T-helper 17 cell (primary cell): Measurements from ENCODE around the gene CAPN14. TPM values are rescaled to one million over a fixed set of nuclear protein-coding genes. Genes with fewer than 3 reads are reported as not detected.

Source experiments
- ATAC-seq: fragments of 150-1000 bp; cut with Tn5 transposase; 2 replicates; pipeline ENCODE4 v1.10.0; 2021; ENCODE audit warnings: mild to moderate bottlenecking, moderate library complexity
- DNase-seq, 3 donors: peaks; one replicate each; pipeline versions ENCODE4 v3.0.0 to v3.0.0-alpha.2; 2020 to 2021
- H3K9me3 ChIP-seq: one replicate; pipeline ENCODE4 v1.7.0; 2013; ENCODE audit warnings: low read length, mild to moderate bottlenecking; ENCODE audit not compliant: control insufficient read depth, poor library complexity, severe bottlenecking
- H3K27ac Mint-ChIP-seq: one replicate; pipeline ENCODE4 v1.8.0; 2022; ENCODE audit warnings: mild to moderate bottlenecking, moderate library complexity, mixed read lengths
- H3K27me3 Mint-ChIP-seq: one replicate; pipeline ENCODE4 v1.8.0; 2022; ENCODE audit warnings: mixed read lengths
- H3K36me3 Mint-ChIP-seq: one replicate; pipeline ENCODE4 v1.8.0; 2022; ENCODE audit warnings: low read depth, mixed read lengths
- H3K4me1 Mint-ChIP-seq: one replicate; pipeline ENCODE4 v1.8.0; 2022; ENCODE audit warnings: mild to moderate bottlenecking, mixed read lengths
- H3K4me3 Mint-ChIP-seq: one replicate; pipeline ENCODE4 v1.8.0; 2022; ENCODE audit warnings: mild to moderate bottlenecking, moderate library complexity, mixed read lengths
- total RNA-seq, 4 donors: library from RNA in 2 of 4; stranded (reverse) in 2 of 4; gene quantifications; one replicate each; pipeline ENCODE4 v1.2.3 and lab custom pipeline; 2022 to 2026

The CAPN14 gene
- total RNA-seq, 2 donors from 2014 or later: 0.18 to 0.65 TPM

DNA sequence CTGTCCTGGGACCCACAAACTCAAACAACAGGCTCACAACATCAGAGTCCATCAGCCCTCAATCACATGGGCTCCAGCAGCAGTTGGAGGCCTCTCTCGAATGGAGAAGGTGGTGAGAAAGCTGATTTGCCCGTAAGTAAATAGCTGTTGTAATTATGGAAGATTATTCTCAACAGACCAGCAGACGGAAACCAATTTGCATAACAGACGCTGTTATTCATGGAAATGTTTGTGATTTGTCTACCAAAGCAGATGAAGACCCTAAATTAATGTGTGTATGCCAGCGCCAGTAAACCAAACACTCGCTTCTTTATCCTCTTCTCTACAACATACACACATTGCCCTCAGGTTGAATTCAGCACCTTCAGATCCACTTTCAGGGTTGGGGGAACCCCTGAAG lies 55.7 kb downstream of the CAPN14 start:
- H3K4me3 Mint-ChIP-seq: no peak overlapping the region
- H3K9me3 ChIP-seq: no peaks in the 10 kb centered on the region
- no peak overlapping the region for H3K27ac Mint-ChIP-seq
- H3K4me1 Mint-ChIP-seq: peaks cover 3% of the 10 kb centered on the region
- no peak for ATAC-seq
- H3K27me3 Mint-ChIP-seq: peaks cover 35% of the 10 kb centered on the region
- no peaks in the 10 kb centered on the region for H3K36me3 Mint-ChIP-seq
- no peak for DNase-seq

DNA sequence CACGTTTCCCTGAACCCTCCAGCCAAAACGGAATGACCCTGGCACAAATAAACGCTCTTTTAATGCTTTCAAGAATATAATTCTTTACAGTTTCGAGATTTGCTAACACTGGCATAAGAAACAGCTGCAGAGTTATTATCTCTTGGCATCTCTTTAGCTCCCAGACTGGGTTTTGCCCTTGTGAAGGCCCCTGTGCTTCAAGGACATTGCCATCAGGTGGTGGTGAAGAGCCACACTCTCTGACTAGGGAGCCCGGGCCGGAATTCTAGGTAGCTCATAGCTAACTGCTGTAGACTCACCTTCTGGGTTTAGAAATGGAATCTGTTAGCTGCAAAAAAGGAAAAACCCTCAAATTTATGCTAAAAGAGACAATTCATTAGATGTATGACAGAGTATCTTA lies 65.8 kb downstream of the CAPN14 start:
- Mint-ChIP-seq H3K27me3 (peaks cover 40% of the 10 kb centered on the region), H3K27ac (no peak overlapping the region), H3K36me3 (no peaks in the 10 kb centered on the region), H3K4me3 (no peak overlapping the region), H3K4me1 (no peaks in the 10 kb centered on the region)
- no peak for ATAC-seq
- no peaks in the 10 kb centered on the region for H3K9me3 ChIP-seq
- no peak for DNase-seq

DNA sequence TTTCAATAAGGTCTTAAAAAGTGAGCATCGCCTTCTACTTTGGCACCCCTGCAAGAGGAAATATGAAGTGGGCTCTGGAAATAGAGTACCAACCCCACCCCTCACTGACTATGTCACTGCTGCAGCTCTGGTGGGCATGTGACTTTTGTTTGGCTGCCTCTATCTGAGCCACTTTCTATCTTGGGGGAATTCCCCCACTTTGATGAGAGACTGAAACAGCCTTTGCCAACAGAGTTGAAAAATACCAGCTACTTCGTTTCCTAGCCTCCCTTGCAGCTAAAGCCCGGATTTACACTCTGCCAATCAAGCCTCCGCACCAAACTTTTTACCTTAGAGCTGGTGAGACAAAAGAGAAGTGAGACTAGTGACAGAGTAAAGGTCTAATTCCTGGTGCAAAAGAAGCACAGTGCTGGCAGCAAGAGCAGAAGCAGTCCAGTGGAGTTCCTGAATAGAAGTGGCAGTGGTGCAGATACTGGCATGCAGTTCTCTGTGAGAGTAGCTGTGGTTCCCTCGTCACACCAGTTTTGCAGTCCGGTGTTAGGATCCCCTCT lies 67.1 kb downstream of the CAPN14 start:
- Mint-ChIP-seq H3K4me1 (no peaks in the 10 kb centered on the region), H3K27ac (no peak overlapping the region), H3K27me3 (peaks cover 34% of the 10 kb centered on the region), H3K36me3 (peaks cover 2% of the 10 kb centered on the region), H3K4me3 (no peak overlapping the region)
- DNase-seq (no peak), ATAC-seq (no peak)
- no peaks in the 10 kb centered on the region for H3K9me3 ChIP-seq

DNA sequence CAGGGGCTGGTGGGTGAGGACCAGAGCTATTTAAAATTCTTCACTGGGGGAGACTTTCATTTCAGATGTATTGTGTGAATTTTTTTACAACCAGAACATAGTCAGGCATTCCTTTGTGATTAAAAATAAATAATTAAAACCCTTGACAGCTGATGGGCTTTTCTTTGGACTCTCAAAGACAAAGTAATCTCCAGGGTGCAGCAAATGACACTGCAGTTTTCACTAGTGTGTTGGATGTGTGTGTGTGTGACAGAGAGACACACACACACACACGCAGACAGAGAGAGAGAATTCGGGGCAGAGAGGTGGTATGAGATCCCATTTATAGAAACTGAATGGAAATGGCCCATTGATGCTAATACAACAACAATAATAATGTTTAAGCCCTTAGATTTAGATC lies 68.8 kb downstream of the CAPN14 start:
- ATAC-seq (no peak), DNase-seq (no peak)
- peaks cover 2% of the 10 kb centered on the region for H3K36me3 Mint-ChIP-seq
- H3K4me3 Mint-ChIP-seq: no peak overlapping the region
- peaks cover 37% of the 10 kb centered on the region for H3K27me3 Mint-ChIP-seq
- no peaks in the 10 kb centered on the region for H3K9me3 ChIP-seq
- H3K27ac Mint-ChIP-seq: no peak overlapping the region
- no peaks in the 10 kb centered on the region for H3K4me1 Mint-ChIP-seq

DNA sequence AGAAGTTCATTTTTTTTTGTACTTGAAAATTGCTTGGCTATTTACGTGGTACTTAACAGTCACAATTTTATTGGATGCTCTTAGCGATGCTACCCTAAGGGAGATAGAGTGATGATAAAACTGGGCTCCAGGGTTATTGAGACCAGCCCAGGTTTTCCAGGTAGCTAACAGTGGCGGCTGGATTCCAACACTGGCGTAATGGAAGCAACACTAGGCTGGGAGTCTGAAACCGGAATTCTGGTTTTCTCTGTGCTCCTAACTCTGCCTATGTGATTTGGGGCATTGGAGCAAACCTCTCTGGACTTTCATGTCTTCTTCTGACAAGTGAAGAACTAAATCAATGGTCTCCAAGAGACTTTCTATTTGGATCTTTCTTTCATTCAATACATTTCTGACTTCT lies 69.7 kb downstream of the CAPN14 start:
- Mint-ChIP-seq H3K4me3 (no peak overlapping the region), H3K27me3 (peaks cover 32% of the 10 kb centered on the region), H3K4me1 (no peaks in the 10 kb centered on the region), H3K27ac (no peak overlapping the region), H3K36me3 (peaks cover 2% of the 10 kb centered on the region)
- ATAC-seq (no peak), DNase-seq (no peak)
- H3K9me3 ChIP-seq: no peaks in the 10 kb centered on the region

DNA sequence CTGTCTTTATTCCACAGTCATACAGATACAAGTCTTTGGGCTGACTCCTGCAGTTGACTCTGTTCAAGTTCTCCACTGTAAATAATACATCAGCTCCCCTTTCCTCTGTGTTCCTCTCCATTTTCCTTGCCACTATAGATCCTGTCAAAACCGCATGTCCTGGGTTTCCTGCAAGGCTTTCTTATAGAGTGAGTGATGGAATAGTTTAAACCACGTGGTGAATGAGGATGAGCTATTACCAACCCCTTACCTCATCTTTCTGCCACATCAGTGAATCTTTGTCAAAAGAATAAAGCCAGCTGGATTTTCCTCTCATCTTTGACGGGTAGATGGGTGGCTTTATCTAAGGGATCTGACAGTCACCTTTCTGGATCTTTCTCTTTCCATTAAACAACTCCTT lies 75.2 kb downstream of the CAPN14 start:
- DNase-seq: no peak
- no peak for ATAC-seq
- Mint-ChIP-seq H3K36me3 (peaks cover 2% of the 10 kb centered on the region), H3K4me3 (no peak overlapping the region), H3K4me1 (peaks cover under 1% of the 10 kb centered on the region), H3K27ac (no peak overlapping the region), H3K27me3 (peaks cover 33% of the 10 kb centered on the region)
- no peaks in the 10 kb centered on the region for H3K9me3 ChIP-seq

DNA sequence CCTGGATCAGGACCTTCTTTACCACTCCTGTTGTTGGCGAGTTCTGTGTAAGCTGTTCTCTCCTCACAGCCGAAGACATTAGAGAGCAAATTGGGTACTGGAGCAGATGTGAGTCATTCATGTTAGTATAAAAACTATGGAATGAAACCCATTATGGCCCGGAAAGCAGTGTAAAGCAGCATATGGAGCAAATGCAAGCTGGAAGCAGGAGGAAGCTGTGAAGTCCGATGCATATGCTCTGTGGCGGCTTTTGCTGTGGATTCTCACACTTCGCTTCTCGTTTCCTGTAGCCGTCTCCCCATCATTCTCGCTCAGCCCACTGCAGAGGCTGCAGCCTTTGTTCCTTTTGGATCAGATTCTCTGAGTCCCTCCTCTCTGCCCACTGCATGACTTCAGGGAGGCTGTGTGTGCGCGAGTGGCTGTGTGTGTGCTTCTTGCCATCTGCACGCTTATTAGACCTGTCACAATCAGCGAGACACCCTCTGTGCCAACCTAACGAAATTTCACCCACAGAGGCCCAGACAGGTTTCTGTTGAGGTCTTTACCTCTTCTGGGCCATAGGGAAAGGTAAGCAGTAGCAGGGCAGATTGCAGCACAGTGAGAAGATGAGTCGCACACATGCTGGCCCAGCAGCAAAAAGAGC lies 75.8 kb downstream of the CAPN14 start:
- no peak overlapping the region for H3K27ac Mint-ChIP-seq
- H3K27me3 Mint-ChIP-seq: peaks cover 37% of the 10 kb centered on the region
- peaks cover 6% of the 10 kb centered on the region for H3K4me1 Mint-ChIP-seq
- no peak for DNase-seq
- H3K36me3 Mint-ChIP-seq: peaks cover 2% of the 10 kb centered on the region
- no peak for ATAC-seq
- H3K4me3 Mint-ChIP-seq: no peak overlapping the region
- peaks cover 2% of the 10 kb centered on the region for H3K9me3 ChIP-seq

DNA sequence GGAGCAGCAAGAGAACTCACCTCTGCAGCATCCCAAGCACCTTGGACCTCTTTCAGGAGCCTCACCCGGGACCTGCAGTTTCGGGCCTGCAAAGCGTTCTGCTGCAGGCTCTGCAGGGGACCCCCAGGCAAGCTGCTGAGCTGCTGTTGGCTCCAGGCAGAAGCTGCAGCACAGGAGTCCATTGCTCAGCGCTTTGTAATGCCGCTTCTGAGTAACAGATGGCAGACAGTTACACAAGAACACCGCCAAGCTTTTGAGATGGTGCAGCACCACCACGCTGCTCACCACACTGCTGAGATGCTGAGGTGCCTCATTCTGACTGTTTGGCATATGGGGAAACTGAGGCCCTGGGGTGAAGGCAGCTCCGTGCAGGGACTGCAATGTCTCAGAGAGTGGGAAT lies 77.2 kb downstream of the CAPN14 start:
- Mint-ChIP-seq H3K27me3 (peaks cover 48% of the 10 kb centered on the region), H3K36me3 (peaks cover 4% of the 10 kb centered on the region), H3K4me3 (no peak overlapping the region), H3K27ac (no peak overlapping the region), H3K4me1 (peaks cover 8% of the 10 kb centered on the region)
- peaks cover 2% of the 10 kb centered on the region for H3K9me3 ChIP-seq
- ATAC-seq (no peak), DNase-seq (no peak)

DNA sequence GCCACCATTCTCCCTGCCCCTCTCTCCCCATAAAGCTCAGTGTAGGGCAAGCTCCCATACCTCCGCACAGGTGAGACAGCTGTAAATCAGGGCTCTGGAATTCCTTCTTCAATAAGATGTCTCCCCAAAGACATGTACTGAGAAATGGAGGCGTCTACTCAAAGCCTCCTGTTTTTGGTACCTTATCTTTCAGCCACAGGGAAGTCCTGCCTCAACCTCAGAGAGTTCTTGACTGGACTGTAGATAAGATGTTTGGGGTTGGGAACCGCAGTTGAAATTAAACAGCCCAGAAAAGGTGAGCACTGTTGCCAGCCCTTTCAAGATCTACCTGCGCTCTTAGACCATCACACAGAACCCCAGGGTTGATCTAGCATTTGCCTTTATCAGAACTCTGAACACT lies 77.6 kb downstream of the CAPN14 start:
- Mint-ChIP-seq H3K4me3 (no peak overlapping the region), H3K27me3 (peaks cover 52% of the 10 kb centered on the region), H3K27ac (no peak overlapping the region), H3K4me1 (peaks cover 9% of the 10 kb centered on the region), H3K36me3 (peaks cover 4% of the 10 kb centered on the region)
- peaks cover 2% of the 10 kb centered on the region for H3K9me3 ChIP-seq
- ATAC-seq (no peak), DNase-seq (no peak)

DNA sequence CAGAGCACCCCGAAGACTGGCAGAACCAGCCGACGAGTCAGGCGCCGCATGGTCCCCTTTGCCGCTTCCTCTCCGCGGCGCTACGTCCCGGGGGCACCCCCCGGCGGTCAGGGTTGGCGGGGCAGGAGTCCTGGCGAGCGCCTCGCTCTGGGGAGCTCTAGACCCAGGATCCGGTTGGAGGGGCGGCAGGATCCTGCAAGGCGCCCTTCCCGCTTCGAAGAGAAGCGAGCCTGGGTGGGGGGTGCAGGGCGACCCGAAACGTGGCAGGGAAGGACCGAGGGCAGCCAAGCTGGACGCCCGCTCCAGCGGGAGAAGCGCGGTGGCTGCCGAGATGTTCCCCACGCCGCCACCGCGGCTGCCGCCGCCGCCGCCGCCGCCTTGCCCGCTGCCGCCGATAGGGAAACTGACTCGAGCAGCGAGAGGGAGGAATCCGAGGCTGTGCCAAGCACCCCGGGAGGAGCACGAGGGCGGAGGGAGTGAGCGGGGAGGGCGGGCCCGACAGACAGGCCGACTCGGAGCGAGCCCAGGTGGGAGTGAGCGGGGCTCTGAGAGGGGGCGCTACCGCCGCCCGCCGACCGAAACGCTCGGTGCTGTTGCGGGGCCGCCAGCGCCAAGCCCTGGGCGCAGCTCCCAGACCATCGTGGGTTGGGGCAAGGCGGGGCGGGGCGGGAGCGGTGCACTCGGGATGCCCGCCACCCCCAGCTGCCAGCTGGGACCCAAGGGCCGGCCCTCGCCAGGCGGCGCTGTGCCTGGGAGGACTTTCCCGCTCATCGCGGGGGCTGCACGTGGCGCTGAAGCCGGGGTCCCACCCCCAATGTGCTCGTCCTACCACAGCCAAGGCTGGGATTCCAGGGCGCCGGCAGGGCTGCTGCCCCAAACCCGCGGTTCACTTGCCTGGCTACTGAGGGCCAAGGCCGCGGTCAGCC lies 79.0 kb downstream of the CAPN14 start, which contains the start of gene GALNT14:
Gene GALNT14 (minus strand): TSS at position 404 of the 926 bp plus-strand sequence. CDS start 354 bp downstream, at position 50.
- peaks cover 9% of the 10 kb centered on the region for H3K4me1 Mint-ChIP-seq
- H3K27ac Mint-ChIP-seq: no peak within 1 kb of the TSS
- H3K9me3 ChIP-seq: peaks cover 2% of the 10 kb centered on the region
- DNase-seq (no peak), ATAC-seq (peak; percentile 58)
- H3K27me3 Mint-ChIP-seq: peaks cover 57% of the 10 kb centered on the region
- H3K36me3 Mint-ChIP-seq: peaks cover 4% of the 10 kb centered on the region
- H3K4me3 Mint-ChIP-seq: peak within 1 kb of the TSS; percentile 76

DNA sequence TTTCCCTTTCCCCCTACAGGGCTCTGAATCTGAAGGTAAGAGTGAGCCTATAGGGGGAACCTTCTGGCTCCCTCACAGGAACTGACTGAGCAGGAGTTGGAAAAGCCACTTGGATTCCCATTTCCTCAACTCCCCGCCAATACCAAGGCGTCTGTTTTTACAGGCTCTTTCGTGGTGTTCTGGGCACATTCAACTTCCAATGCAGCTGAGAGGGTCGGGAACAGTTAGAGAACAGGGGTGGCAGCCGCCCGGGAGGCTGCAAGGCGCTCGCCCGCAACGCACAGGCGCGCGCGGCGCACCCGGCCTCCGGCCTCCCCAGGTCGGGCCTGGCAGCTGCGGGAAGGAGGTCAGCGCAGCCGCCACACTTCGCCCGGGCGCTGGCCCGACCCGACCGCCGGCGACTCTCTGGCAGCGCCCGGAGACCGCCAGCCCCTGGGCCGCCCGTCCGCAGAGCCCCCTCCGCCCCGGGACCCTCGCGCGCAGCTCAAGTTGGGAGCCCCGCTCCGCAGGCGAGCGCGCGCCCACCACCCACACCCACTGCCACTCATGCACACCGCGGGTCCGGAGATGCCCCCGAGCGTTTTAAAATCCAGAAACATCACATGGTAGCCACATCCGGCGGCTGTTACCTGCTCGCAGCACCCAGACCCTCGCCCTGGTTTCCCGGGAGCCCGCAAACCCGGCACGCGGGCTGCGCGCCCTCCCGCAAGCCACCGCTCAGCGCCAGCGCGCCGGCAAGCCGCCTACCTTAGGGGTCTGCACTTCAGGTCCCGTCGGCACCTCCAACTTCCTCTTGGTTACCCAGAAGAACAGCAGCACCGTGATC lies 79.9 kb downstream of the CAPN14 start:
- H3K4me3 Mint-ChIP-seq: peak overlapping the region; percentile 76
- H3K27ac Mint-ChIP-seq: no peak overlapping the region
- H3K36me3 Mint-ChIP-seq: peaks cover 4% of the 10 kb centered on the region
- H3K9me3 ChIP-seq: peaks cover 2% of the 10 kb centered on the region
- ATAC-seq (no peak), DNase-seq (no peak)
- H3K4me1 Mint-ChIP-seq: peaks cover 9% of the 10 kb centered on the region
- H3K27me3 Mint-ChIP-seq: peaks cover 64% of the 10 kb centered on the region

DNA sequence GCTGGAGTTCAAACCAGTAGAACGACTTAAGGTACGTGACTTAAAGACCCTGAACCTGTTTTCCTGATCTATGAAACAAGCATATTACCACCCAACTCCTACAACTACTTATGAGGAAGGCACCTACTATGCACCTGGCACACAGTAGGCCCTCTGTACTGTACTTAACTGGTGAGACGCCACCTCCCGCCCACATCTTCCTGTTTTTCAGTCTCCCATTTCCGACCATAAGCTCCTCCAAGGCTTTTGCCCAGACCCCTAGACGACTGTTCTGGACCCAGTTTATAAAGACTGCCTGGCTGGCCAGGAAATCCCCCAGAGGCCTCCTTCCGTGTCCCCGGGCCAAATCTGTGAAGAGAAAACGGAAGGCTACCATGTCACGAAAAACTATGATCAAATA lies 80.6 kb downstream of the CAPN14 start:
- Mint-ChIP-seq H3K27me3 (peaks cover 69% of the 10 kb centered on the region), H3K27ac (no peak overlapping the region), H3K4me1 (peaks cover 9% of the 10 kb centered on the region), H3K4me3 (peak overlapping the region; percentile 71), H3K36me3 (peaks cover 4% of the 10 kb centered on the region)
- peaks cover 2% of the 10 kb centered on the region for H3K9me3 ChIP-seq
- ATAC-seq: no peak
- DNase-seq: no peak

DNA sequence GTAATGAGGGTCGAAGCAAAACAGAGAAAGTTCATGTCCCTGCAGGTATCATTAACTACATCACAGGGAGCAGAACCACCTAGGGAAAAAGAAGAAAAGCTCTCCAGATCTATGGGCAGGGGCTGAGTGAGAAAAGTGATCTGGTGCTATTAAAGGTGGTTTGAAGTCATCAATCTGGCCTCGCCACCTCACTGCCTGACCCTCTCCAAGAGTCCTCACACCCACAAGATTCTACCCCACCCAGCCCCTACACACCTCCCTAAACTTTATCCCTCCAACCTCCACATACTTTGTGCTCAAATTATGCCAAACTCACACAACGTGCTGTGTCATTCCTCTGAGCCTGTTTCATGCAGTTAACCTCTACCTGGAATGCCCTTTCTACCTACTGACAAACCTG lies 81.3 kb downstream of the CAPN14 start:
- no peak for DNase-seq
- H3K4me3 Mint-ChIP-seq: peak overlapping the region; percentile 10

More for the DNA sequence above, 81.3 kb downstream of the CAPN14 start:
- no peak overlapping the region for H3K27ac Mint-ChIP-seq
- H3K4me1 Mint-ChIP-seq: peaks cover 9% of the 10 kb centered on the region
- peaks cover 6% of the 10 kb centered on the region for H3K36me3 Mint-ChIP-seq
- H3K27me3 Mint-ChIP-seq: peaks cover 69% of the 10 kb centered on the region
- no peak for ATAC-seq
- H3K9me3 ChIP-seq: peaks cover 2% of the 10 kb centered on the region
